Measurements from ENCODE around the gene EML4.

EML4 gene

DNA sequence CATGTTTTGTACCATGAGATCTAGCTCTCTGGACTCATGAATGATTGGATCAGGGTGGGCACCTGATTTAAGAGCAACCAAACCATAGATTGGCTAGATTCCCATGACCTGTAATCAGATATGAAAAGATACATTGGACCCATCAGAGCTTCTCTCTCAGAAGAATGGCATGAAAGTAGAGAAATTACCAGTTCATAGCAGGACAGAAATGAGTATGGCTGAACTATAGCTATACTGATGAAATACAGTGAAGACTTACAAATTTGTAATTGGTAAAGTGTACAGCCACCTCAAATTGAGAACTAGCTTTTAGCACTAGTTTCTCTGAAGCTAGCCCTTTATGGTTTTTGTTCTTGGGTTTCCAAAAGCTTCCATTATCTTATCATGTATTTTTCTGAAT lies 19.0 kb upstream of the EML4 start:
- DNase-seq (ENCODE audit: low read depth), result no peak
- TF ChIP-seq, protein P1, sequence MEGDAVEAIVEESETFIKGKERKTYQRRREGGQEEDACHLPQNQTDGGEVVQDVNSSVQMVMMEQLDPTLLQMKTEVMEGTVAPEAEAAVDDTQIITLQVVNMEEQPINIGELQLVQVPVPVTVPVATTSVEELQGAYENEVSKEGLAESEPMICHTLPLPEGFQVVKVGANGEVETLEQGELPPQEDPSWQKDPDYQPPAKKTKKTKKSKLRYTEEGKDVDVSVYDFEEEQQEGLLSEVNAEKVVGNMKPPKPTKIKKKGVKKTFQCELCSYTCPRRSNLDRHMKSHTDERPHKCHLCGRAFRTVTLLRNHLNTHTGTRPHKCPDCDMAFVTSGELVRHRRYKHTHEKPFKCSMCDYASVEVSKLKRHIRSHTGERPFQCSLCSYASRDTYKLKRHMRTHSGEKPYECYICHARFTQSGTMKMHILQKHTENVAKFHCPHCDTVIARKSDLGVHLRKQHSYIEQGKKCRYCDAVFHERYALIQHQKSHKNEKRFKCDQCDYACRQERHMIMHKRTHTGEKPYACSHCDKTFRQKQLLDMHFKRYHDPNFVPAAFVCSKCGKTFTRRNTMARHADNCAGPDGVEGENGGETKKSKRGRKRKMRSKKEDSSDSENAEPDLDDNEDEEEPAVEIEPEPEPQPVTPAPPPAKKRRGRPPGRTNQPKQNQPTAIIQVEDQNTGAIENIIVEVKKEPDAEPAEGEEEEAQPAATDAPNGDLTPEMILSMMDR (IDR thresholded peaks at IDR 0.05; ENCODE audit: control insufficient read depth, extremely low read depth, insufficient read depth), result no peak
- H3K4me3 ChIP-seq (ENCODE audit: low read depth, low read length), result no peak overlapping the region

DNA sequence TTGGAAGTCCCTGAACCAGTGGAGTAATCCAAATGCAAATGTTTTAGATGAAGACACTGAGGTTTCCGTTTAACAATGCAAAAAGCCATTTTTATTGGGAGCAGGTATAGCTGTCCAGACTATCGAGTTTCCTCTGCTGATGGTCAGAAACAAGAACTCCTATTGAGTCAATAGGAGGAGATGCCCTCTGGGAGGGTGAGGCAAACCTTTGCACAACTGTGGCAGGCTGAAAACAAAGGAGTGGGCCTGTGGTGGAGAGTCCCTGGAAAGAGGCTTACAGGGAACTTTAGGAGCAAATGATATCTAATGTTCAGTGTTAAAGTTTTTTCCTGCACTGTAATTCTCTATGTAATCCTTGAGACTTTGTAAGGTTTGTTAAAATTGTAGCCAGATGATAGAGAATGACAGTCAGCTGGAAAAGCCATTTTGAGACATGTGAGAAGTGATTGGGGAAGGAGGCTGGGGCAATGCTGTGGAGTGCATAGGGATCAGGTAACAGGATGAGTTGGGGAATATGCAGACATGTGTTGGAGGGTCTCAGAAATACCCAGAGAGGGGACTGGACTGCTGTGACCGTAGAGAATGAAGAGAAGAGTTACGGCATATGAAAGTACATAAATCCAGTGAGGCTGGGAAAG lies 15.1 kb upstream of the EML4 start:
- DNase-seq (ENCODE audit: low read depth), result no peak
- TF ChIP-seq, protein P1 (IDR thresholded peaks at IDR 0.05; ENCODE audit: control insufficient read depth, extremely low read depth, insufficient read depth), result no peak
- H3K4me3 ChIP-seq (ENCODE audit: low read depth, low read length), result no peak overlapping the region

DNA sequence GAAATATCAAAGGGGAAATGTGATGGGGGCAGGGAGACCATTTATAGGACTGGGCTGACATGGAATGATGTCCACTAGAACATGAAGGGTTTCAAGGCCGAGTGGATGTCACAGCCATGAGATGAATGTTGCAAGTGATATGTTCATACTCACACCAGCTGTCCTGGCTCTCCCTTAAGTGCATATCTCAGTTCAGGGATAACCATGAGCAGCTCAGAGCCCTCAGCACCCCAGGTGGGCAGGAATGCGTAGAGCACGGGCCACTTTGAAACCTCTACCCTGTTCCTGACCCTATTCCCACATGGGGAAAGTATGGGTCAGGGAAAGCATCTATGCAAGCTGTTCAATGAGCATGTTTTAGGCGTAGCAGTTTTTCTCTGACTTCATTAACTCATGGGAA lies 12.4 kb upstream of the EML4 start:
- H3K4me3 ChIP-seq (ENCODE audit: low read depth, low read length), result no peak overlapping the region
- DNase-seq (ENCODE audit: low read depth), result no peak
- TF ChIP-seq, protein P1 (IDR thresholded peaks at IDR 0.05; ENCODE audit: control insufficient read depth, extremely low read depth, insufficient read depth), result no peak

DNA sequence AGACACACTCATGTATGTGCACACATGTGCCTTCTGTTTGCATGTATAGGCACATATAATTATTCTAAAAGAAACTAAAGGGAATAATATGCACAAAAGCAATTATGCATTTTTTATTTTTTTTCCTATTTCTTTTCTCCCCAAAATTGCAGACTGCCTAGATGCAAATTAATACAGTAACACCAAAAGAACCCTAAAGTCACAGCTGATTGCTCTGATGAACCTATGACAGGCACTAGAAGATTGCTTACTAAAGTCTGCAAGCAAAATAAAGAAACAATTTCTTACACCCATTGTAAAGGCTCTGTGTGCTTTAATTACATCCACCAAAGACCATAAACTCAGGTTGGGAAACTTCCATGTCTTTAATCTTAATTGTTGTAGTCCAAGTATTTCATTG lies 7.7 kb upstream of the EML4 start:
- no peak for DNase-seq (ENCODE audit: low read depth)
- TF ChIP-seq, protein P1 (IDR thresholded peaks at IDR 0.05; ENCODE audit: control insufficient read depth, extremely low read depth, insufficient read depth), result no peak
- H3K4me3 ChIP-seq (ENCODE audit: low read depth, low read length), result no peak overlapping the region

DNA sequence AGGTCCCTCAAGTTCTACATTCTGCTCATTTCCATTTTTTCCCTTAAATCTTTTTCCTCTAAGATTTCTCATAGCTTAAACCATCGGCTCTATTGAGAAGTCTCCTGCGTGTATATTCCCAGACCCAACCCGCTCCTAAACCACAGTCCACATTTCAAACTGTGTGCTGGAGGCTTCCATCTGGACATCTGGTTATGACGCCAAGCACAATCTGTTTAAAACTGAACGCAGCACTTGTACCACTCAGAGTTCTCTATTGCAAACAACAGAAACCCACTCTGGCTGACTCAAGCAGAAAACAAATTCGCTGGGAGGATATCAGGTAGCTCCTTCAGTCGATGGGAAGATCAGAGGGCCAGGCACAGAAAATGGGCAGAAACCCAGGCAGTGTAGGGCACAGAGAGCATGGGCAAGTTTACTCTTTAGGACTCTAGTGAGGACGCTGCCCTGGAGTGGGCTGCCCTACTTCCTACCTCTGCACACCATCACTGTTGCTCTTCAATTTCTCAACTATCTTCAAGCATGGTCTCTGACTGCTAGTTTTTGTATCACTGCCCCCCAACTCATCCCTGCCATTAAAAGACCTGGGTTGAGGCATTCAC lies 5.6 kb upstream of the EML4 start:
- no peak overlapping the region for H3K4me3 ChIP-seq (ENCODE audit: low read depth, low read length)
- TF ChIP-seq, protein P1 (IDR thresholded peaks at IDR 0.05; ENCODE audit: control insufficient read depth, extremely low read depth, insufficient read depth), result no peak
- DNase-seq (ENCODE audit: low read depth), result no peak

DNA sequence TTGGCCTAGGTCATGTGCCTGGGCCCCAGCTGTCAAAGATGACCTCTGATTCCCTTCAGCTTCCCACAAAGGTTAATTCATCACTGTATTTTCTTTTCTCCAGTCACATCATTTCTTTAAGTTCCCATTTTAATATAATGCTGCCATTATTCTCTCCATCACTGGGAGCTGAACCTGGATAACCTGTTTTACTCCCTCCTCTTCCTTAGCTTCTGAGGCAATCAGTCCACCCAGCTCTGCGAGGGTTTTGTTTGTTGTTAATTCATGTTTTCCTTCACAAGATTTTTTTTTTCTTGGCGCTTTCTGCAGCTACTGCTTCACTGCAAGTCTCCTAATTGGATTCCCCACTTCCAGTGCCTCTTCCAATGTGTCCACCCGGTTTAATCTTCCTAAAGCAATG lies 5.1 kb upstream of the EML4 start:
- DNase-seq (ENCODE audit: low read depth), result peak; percentile 10
- TF ChIP-seq, protein P1 (IDR thresholded peaks at IDR 0.05; ENCODE audit: control insufficient read depth, extremely low read depth, insufficient read depth), result no peak
- H3K4me3 ChIP-seq (ENCODE audit: low read depth, low read length), result no peak overlapping the region

DNA sequence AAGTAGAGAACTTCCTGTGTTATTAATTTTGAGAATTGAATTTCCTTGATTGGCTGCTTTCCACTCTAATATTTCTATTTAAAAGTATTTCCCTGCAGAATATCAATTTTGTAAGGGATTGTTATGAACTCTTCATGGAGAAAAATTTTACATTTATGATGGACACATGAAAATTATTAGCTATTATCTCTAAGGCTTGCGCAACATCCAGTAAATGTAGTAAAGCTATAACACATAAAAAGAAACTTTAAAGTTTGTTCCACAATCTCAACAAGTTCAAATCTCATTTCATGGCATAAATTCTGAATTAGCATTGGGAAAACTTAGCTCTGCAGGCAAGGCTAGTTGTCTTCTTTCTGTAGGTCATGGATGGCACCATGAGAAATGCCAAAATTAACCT lies 4.2 kb upstream of the EML4 start:
- TF ChIP-seq, protein P1 (IDR thresholded peaks at IDR 0.05; ENCODE audit: control insufficient read depth, extremely low read depth, insufficient read depth), result no peak
- no peak for DNase-seq (ENCODE audit: low read depth)
- H3K4me3 ChIP-seq (ENCODE audit: low read depth, low read length), result no peak overlapping the region
